ENCODE data around the gene STAC2.

Gene STAC2

DNA sequence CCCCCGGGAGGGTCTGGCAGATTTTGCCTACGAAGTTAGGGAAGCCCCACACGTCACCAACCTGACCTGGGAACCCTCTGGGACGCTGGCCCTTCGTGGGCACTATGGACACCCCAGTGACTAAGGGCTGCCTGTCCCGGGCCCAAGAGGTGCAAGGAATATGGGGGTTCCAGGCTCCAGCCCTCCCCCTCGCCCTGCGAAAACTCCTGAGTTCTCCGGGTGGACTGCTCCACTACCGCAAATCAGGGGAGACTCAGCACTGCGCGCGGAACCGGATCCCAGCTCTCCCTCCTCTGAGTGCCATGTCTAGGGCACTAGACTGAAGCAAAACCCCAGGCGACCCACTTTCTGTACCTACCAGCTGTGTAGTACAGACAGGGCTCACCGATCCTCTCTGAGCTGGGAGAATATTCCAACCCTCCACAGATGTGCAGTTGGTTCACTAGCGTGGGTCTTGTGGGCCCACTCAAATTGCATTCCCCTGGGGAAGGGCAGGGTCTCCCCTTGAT is 59.9 kb downstream of the STAC2 start, which contains the start of gene ARL5C:
Gene ARL5C (minus strand): TSS at position 321 of the 509 bp plus-strand sequence. CDS start 401 bp downstream, outside the sequence.
- TF ChIP-seq, protein P1, sequence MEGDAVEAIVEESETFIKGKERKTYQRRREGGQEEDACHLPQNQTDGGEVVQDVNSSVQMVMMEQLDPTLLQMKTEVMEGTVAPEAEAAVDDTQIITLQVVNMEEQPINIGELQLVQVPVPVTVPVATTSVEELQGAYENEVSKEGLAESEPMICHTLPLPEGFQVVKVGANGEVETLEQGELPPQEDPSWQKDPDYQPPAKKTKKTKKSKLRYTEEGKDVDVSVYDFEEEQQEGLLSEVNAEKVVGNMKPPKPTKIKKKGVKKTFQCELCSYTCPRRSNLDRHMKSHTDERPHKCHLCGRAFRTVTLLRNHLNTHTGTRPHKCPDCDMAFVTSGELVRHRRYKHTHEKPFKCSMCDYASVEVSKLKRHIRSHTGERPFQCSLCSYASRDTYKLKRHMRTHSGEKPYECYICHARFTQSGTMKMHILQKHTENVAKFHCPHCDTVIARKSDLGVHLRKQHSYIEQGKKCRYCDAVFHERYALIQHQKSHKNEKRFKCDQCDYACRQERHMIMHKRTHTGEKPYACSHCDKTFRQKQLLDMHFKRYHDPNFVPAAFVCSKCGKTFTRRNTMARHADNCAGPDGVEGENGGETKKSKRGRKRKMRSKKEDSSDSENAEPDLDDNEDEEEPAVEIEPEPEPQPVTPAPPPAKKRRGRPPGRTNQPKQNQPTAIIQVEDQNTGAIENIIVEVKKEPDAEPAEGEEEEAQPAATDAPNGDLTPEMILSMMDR (IDR thresholded peaks at IDR 0.05; ENCODE audit: insufficient read depth, low read depth, low read length, missing control alignments): no peak
- H3K4me3 ChIP-seq (ENCODE audit: low read depth, low read length): peak within 1 kb of the TSS; percentile 56
- no peak for DNase-seq (ENCODE audit: low read depth)

DNA sequence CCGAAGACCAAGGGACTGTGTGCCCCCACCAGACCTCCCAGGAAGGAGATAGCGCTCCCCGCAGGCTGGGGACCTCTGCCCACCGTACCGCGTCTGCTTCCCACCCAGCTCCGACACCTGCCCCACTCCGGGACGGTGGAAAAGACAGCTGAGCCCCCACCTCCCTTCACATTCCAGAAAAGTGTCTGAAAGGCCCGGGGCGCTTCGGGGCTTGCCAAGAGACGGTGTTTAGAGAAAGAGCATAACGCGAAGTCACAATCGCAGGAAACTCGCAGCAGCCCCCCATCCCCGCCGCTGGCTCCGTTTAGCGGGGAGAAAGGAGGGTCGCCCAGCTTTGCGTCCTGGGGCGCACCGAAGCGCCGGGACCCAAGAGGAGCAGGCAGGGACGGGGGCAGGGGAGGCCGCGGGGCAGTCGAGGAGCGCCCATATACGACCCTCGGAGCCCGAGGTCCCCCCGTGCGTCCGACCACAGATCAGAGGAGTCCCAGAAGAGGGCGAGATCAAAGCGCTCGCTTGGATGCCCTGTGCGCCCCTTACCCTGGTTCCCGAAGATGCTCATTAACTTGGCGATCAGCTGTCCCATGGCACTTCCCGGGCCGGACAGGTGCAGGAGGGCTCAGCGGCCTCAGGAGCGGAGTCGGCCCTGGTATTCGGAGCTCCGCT is 60.4 kb downstream of the STAC2 start:
- TF ChIP-seq, protein P1 (IDR thresholded peaks at IDR 0.05; ENCODE audit: insufficient read depth, low read depth, low read length, missing control alignments): no peak
- H3K4me3 ChIP-seq (ENCODE audit: low read depth, low read length): peak overlapping the region; percentile 56
- DNase-seq (ENCODE audit: low read depth): no peak

DNA sequence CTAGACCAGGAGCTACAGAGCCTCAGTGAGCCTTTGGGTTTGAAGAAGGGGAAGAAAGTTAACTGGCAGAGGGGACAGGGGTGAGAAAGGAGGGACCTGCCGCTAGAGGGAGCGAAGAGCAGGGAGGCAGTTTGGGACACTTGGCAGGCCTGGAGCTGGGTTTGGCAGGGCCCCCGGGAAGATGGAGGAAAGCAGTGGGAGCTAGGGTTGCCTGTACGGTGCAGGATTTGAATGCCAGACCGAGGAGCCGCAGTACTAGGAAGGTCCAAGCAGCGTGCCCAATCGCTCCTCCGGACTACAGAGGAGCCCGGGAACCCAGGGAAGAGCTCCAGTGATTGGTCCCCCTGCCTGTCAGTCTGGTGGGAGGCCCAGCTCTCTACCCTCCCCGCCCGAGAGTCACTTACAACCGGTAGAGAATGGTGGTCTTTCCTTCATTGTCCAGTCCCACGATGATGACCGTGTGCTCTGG is 61.0 kb downstream of the STAC2 start:
- peak overlapping the region; percentile 56 for H3K4me3 ChIP-seq (ENCODE audit: low read depth, low read length)
- TF ChIP-seq, protein P1 (IDR thresholded peaks at IDR 0.05; ENCODE audit: insufficient read depth, low read depth, low read length, missing control alignments): peak; percentile 92
- peak; percentile 95 for DNase-seq (ENCODE audit: low read depth)

DNA sequence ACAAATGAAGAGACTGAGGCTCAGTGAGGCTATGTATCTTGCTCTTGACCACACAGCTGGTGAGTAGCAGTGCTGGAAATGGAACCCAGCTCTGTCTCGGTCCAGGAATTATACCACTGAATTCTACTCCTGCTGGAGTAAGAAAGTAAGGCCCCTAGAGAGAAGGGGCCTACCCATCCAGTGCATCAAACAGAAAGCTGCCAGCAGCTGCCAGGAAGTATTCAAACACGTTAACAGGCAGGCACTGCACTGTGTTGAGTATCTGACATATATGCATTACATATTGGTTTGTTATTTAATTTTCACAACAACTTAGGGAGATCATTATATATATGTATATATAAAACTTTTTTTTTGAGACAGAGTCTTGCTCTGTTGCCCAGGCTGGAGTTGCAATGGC is 63.8 kb downstream of the STAC2 start:
- H3K4me3 ChIP-seq (ENCODE audit: low read depth, low read length): no peak overlapping the region
- DNase-seq (ENCODE audit: low read depth): no peak
- TF ChIP-seq, protein P1 (IDR thresholded peaks at IDR 0.05; ENCODE audit: insufficient read depth, low read depth, low read length, missing control alignments): no peak

Data from GM12865 (cell line).